Measurements from ENCODE around the gene IGSF21.

DNA sequence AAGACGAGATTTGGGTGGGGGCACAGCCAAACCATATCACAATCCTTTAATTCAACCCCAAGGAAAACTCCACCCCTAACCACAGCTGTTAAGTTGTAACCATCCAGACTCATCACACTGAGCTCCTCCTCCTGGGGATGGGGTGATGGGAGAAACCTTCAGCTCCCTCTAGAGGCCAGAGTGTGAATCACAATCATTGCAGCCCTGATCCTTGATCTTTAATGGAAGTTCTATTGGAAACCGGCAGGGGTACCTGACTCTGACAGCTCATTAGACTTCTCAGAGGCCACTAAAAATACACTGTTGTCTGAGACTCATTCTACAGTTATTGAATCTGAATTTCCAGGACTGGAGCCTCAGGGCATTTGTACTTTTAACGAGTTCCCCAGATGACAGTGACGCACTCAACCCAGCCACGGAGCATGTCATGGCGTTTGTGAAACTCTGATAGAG is 127.2 kb downstream of the IGSF21 start:
- TF ChIP-seq, protein P1, sequence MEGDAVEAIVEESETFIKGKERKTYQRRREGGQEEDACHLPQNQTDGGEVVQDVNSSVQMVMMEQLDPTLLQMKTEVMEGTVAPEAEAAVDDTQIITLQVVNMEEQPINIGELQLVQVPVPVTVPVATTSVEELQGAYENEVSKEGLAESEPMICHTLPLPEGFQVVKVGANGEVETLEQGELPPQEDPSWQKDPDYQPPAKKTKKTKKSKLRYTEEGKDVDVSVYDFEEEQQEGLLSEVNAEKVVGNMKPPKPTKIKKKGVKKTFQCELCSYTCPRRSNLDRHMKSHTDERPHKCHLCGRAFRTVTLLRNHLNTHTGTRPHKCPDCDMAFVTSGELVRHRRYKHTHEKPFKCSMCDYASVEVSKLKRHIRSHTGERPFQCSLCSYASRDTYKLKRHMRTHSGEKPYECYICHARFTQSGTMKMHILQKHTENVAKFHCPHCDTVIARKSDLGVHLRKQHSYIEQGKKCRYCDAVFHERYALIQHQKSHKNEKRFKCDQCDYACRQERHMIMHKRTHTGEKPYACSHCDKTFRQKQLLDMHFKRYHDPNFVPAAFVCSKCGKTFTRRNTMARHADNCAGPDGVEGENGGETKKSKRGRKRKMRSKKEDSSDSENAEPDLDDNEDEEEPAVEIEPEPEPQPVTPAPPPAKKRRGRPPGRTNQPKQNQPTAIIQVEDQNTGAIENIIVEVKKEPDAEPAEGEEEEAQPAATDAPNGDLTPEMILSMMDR (conservative IDR thresholded peaks at IDR 0.05), result peak; percentile 80
- TF ChIP-seq ZFX (IDR thresholded peaks at IDR 0.05), result no peak
